Heart right ventricle (tissue), 16 donors: ENCODE data around the gene ADORA1. TPM values are rescaled to one million over a fixed set of nuclear protein-coding genes. Genes with fewer than 3 reads are reported as not detected.
A peak's percentile ranks its signal among the peaks of the same experiment; 100 is the strongest.

Experiments
- ATAC-seq, 8 donors: fragments of 200-7000 bp; cut with Tn5 transposase; one replicate each; pipeline ENCODE4 v1.9.1; 2020; ENCODE audit warnings: mild to moderate bottlenecking in 8 of 8, moderate library complexity in 8 of 8, moderate number of reproducible peaks in 1 of 8
- DNase-seq, 2 donors: peaks; one replicate each; pipeline ENCODE4 v3.0.0-alpha.2; 2020
- H3K27ac ChIP-seq, 10 donors: fragments of 200-600 bp; sonication (generic) in 2 of 10; one replicate each; pipeline versions ENCODE4 v1.5.0 to v1.8.0; 2020 to 2022; ENCODE audit warnings: mild to moderate bottlenecking in 3 of 10
- H3K27me3 ChIP-seq, 7 donors: fragments of 200-600 bp; one replicate each; pipeline ENCODE4 v1.8.0; 2021 to 2022; ENCODE audit warnings: mild to moderate bottlenecking in 2 of 7
- H3K36me3 ChIP-seq, 9 donors: fragments of 200-600 bp; sonication (generic) in 1 of 9; one replicate each; pipeline versions ENCODE4 v1.5.0 to v1.8.0; 2020 to 2022; ENCODE audit warnings: mild to moderate bottlenecking in 2 of 9
- H3K4me1 ChIP-seq, 9 donors: fragments of 200-600 bp; sonication (generic) in 1 of 9; one replicate each; pipeline versions ENCODE4 v1.5.0 to v1.8.0; 2020 to 2022; ENCODE audit warnings: mild to moderate bottlenecking in 4 of 9
- H3K4me3 ChIP-seq, 10 donors: fragments of 200-600 bp; sonication (generic) in 2 of 10; one replicate each; pipeline versions ENCODE4 v1.5.0 to v1.8.0; 2020 to 2022; ENCODE audit warnings: mild to moderate bottlenecking in 7 of 10, moderate library complexity in 2 of 10
- H3K9me3 ChIP-seq, 11 donors: fragments of 200-600 bp in 10 of 11; sonication (generic) in 2 of 11; one replicate each; pipeline versions ENCODE4 v1.5.0 to v1.8.0; 2013 to 2022; ENCODE audit warnings: mild to moderate bottlenecking in 2 of 11, control low read depth in 1 of 11, moderate library complexity in 1 of 11
- CTCF ChIP-seq, 9 donors: fragments of 200-600 bp; sonication (generic) in 2 of 9; IDR thresholded peaks; one replicate each; pipeline versions ENCODE4 v1.5.0 to v1.8.0; 2021 to 2022; ENCODE audit warnings: antibody characterized with exemption in 9 of 9, mild to moderate bottlenecking in 5 of 9, moderate library complexity in 1 of 9
- WGBS, 2 donors: extraction: QIAGEN DNeasy Blood & Tissue Kit; methylation state at CpG; one replicate each; pipeline ENCODE4 v1.1.7; 2013; ENCODE audit warnings: inconsistent platforms in 1 of 2; 5-methylcytosine and 5-hydroxymethylcytosine counted together
- intact Hi-C, 10 donors: fragments of 100-400 bp; cut with DNase I; formaldehyde crosslinking; loops; one replicate each; pipeline versions ENCODE4 v1.11.1 to v1.14.2; 2022
- polyA plus RNA-seq, 2 donors: library from polyadenylated mRNA; stranded (reverse); fragments of 200-250 nt; gene quantifications; one replicate each; pipeline ENCODE4 v1.2.3, GENCODE V29; 2013
- total RNA-seq, 10 donors: library from RNA; stranded (reverse); fragmentation: NEBNext Ultra II Directional in 3 of 10; extraction: Animal tissue kit (Norgen Biotek cat#: 25700) in 3 of 10; gene quantifications; one replicate each; pipeline versions ENCODE4 v1.2.1 to v1.2.4, GENCODE V29; 2021 to 2023
- donor health status: Arrhythmogenic right ventricular cardiomyopathy.
- donor health status: ischemic (EF 13 %, LVEDD 7.1; RV severe dilation, severe dysfunction).
- donor health status: healthy with polysubstance abuse.
- donor health status: DM: no; HTN: yes; CAD: no.
- donor health status: DM: no; HTN: no; CAD: no.
- donor health status: ischemic (EF 25% LVEDD 6.9; RV normal size, moderate dysfunction).
- donor health status: ischemic (EF 25% LVEDD 5.7; RV mildly dilated, moderate dysfunction).
- donor health status: healthy.
- donor health status: DM: yes; HTN: yes; CAD: no.
- donor health status: Ischemic cardiomyopathy.
- donor health status: ischemic (EF 35%, LVEDD 5.7; RV mildly dilated, moderate dysfunction).
- donor health status: nonischemic (EF 11% LVEDD 7.7; RV severe dilation, severe dysfunction).
- donor health status: DM: yes; HTN: yes; CAD: no.
- donor health status: PGD.
- donor health status: ischemic (EF 29% LVEDD 5.4; RV normal size, mild dysfunction).
- donor health status: nonischemic (EF 23%, LVEDD 6.1; RV moderate dilation, normal function).

Gene ADORA1
- total and polyA plus RNA-seq, 12 donors = 1.8 to 12.2 (median 8.9) TPM

GRCh38 chr1:203169770-203170520 lies 42.4 kb downstream of the ADORA1 start:
- no peaks in the 10 kb centered on the region for H3K27me3 ChIP-seq
- H3K4me1 ChIP-seq = peaks cover 0 to 1% (median 0%) of the 10 kb centered on the region in 9 donors
- no peak for TF ChIP-seq CTCF (IDR thresholded peaks at IDR 0.05)
- intact Hi-C loops = loop anchor here in 8 of 10 donors (5.0 kb wide), 6 partner anchors 42 to 133 kb away; partner anchors contain the start of gene ADORA1 (in 1 of the 8)
- H3K9me3 ChIP-seq = no peaks in the 10 kb centered on the region
- no peak overlapping the region for H3K4me3 ChIP-seq
- ATAC-seq = no peak
- 87 to 92% methylated on average over 21 of the region's 21 CpGs for WGBS, 2 donors
- DNase-seq = no peak
- H3K36me3 ChIP-seq = peaks cover 0 to 8% (median 0%) of the 10 kb centered on the region in 9 donors
- no peak overlapping the region for H3K27ac ChIP-seq

- no peaks in the 10 kb centered on the region for H3K9me3 ChIP-seq
- DNase-seq (no peak), ATAC-seq (no peak)
- H3K4me1 ChIP-seq = peaks cover 0 to 9% (median 0%) of the 10 kb centered on the region in 9 donors
- H3K27me3 ChIP-seq = peaks cover 0 to 2% (median 0%) of the 10 kb centered on the region in 7 donors
- no peak overlapping the region for H3K27ac ChIP-seq
- no peak for TF ChIP-seq CTCF (IDR thresholded peaks at IDR 0.05)
- no peak overlapping the region for H3K4me3 ChIP-seq
- H3K36me3 ChIP-seq = peaks cover 0 to under 1% (median 0%) of the 10 kb centered on the region in 9 donors
- intact Hi-C loops = loop anchor here in 8 of 10 donors (5.0 kb wide), 5 partner anchors 42 to 133 kb away; no protein-coding TSS in a partner anchor
- WGBS, 2 donors = 82 to 93% methylated on average over 8 of the region's 8 CpGs
Observed at GRCh38 chr1:203170625-203171330, 43.3 kb downstream of the ADORA1 start.

- Histone ChIP-seq H3K4me1 (peaks cover 0 to 15% (median 0%) of the 10 kb centered on the region in 9 donors), H3K27me3 (peaks cover 0 to 4% (median 0%) of the 10 kb centered on the region in 7 donors), H3K36me3 (no peaks in the 10 kb centered on the region), H3K27ac (no peak overlapping the region), H3K9me3 (no peaks in the 10 kb centered on the region), H3K4me3 (no peak overlapping the region)
- TF ChIP-seq CTCF (IDR thresholded peaks at IDR 0.05) = no peak
- WGBS, 2 donors = 93 to 95% methylated on average over 22 of the region's 22 CpGs
- intact Hi-C loops = loop anchor here (1.0 to 5.0 kb wide), 10 partner anchors 41 to 134 kb away; no protein-coding TSS in a partner anchor
- ATAC-seq (peak in 1 of 8 donors; percentile 8), DNase-seq (no peak)
Observed at GRCh38 chr1:203171341-203172183, 44.0 kb downstream of the ADORA1 start.
